ENCODE measurements around the gene CASP10.
A peak's percentile ranks its signal among the peaks of the same experiment; 100 is the strongest.

The CASP10 gene

GRCh38 chr2:201196003-201196402 is 13.1 kb downstream of the CASP10 start:
- DNase-seq, result no peak

GRCh38 chr2:201196803-201197202 is 13.9 kb downstream of the CASP10 start:
- no peak for DNase-seq

- no peak for DNase-seq
These were observed 14.8 kb downstream of the CASP10 start for GRCh38 chr2:201197781-201198180.

GRCh38 chr2:201199847-201200246 is 16.9 kb downstream of the CASP10 start:
- DNase-seq, result no peak

GRCh38 chr2:201200345-201200744 is 17.4 kb downstream of the CASP10 start:
- no peak for DNase-seq

- DNase-seq, result no peak
These were observed 18.4 kb downstream of the CASP10 start for GRCh38 chr2:201201371-201201770.

GRCh38 chr2:201203916-201204654 is 21.1 kb downstream of the CASP10 start:
- DNase-seq, result no peak

GRCh38 chr2:201204655-201205514 is 21.9 kb downstream of the CASP10 start:
- DNase-seq, result no peak

GRCh38 chr2:201205515-201205849 is 22.5 kb downstream of the CASP10 start:
- DNase-seq, result no peak

- DNase-seq, result peak in 8 of 56 donors; percentile 1 to 46 (median 4)
These were observed 25.8 kb downstream of the CASP10 start for GRCh38 chr2:201208563-201209252.

GRCh38 chr2:201215963-201216362 is 33.0 kb downstream of the CASP10 start:
- no peak for DNase-seq

- no peak for DNase-seq
These were observed 34.0 kb downstream of the CASP10 start for GRCh38 chr2:201216918-201217317.

GRCh38 chr2:201218780-201219179 is 35.8 kb downstream of the CASP10 start:
- no peak for DNase-seq

- no peak for DNase-seq
These were observed 36.6 kb downstream of the CASP10 start for GRCh38 chr2:201219328-201220096.

GRCh38 chr2:201220102-201220570 is 37.2 kb downstream of the CASP10 start:
- peak in 2 of 56 donors; percentile 3 to 6 for DNase-seq

- no peak for DNase-seq
These were observed 40.4 kb downstream of the CASP10 start for GRCh38 chr2:201223089-201224073.

- no peak for DNase-seq
These were observed 45.5 kb downstream of the CASP10 start for GRCh38 chr2:201228271-201228911.

- no peak for DNase-seq
These were observed 46.0 kb downstream of the CASP10 start for GRCh38 chr2:201228912-201229290.

GRCh38 chr2:201231781-201232466 is 49.0 kb downstream of the CASP10 start:
- DNase-seq, result peak in 49 of 56 donors; percentile 3 to 78 (median 31)
